Umbilical cord (tissue), 1 donor: ENCODE data around the gene DCAF8L2. TPM values are rescaled to one million over a fixed set of nuclear protein-coding genes. Genes with fewer than 3 reads are reported as not detected.

Experiments used
- total RNA-seq: library from RNA; depleted of rRNA; stranded (reverse); fragments of >200 nt; gene quantifications from one replicate; pipeline ENCODE4 v1.2.3, GENCODE V29; 2014; ENCODE audit warnings: low replicate concordance; ENCODE audit not compliant: insufficient read depth

DCAF8L2 gene
- total RNA-seq, 1 donor from 2014 or later, result 0.24 TPM

Other genes starting within 250 kb of the DCAF8L2 start
- 0.24 TPM for gene PPP4R3C, start 127.0 kb upstream of the DCAF8L2 start, total RNA-seq
- gene MAGEB10, start 217.6 kb downstream of the DCAF8L2 start, total RNA-seq, result 2.4 TPM